Measurements from ENCODE around the gene BRICD5.

- TF ChIP-seq CTCF (IDR thresholded peaks at IDR 0.05): no peak
- TF ChIP-seq ZFX (IDR thresholded peaks at IDR 0.05; ENCODE audit: borderline replicate concordance): no peak
These were observed 42.6 kb upstream of the BRICD5 start for GRCh38 chr16:2253293-2253692.
